Panc1 (cell line): ENCODE results near the gene CUX1.

Source experiments
- CTCF ChIP-seq: fragments of 450-650 bp; IDR thresholded peaks from 2 replicates; pipeline ENCODE4 v1.5.1; 2017; ENCODE audit warnings: mild to moderate bottlenecking
- POLR2AphosphoS5 ChIP-seq: IDR thresholded peaks from 2 replicates; pipeline ENCODE4 v1.6.1; 2012; ENCODE audit warnings: mild to moderate bottlenecking, low read depth, low read length, moderate library complexity
- SIN3A ChIP-seq: IDR thresholded peaks from 2 replicates; pipeline ENCODE4 v1.6.1; 2012; ENCODE audit warnings: low read depth, mild to moderate bottlenecking, low read length, moderate library complexity, borderline replicate concordance; ENCODE audit not compliant: insufficient read depth
- TF ChIP-seq, protein P1 (sequence below), 2 experiments: IDR thresholded peaks; 2 replicates each; pipeline ENCODE4 v1.6.1; 2011 to 2012; ENCODE audit warnings: low read depth in 2 of 2, control low read depth in 1 of 2, low read length in 1 of 2, mild to moderate bottlenecking in 1 of 2, moderate library complexity in 1 of 2; ENCODE audit not compliant: insufficient read depth in 1 of 2

DNA sequence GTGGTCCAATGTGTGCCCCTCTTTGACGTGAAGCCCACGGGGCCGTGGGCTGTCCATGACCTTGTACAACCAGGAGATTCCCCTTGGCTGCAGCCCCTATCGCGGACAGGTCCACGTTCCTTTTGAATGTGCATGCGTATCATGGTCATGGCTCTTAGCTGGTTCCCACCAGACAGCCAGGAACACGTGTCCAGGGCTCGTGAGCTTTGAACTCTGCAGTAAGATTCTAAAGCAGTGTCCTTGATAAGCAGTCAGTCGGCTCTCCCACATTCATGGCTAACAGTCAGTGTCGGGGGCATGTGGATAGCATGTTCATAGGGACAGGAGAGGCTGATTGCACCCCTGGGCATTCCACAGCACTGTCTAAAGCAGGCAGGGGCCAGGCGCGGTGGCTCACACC is 393.4 kb downstream of the CUX1 start:
- TF ChIP-seq CTCF = no peak
- TF ChIP-seq POLR2AphosphoS5 = no peak
- TF ChIP-seq SIN3A = no peak
- TF ChIP-seq, protein P1, sequence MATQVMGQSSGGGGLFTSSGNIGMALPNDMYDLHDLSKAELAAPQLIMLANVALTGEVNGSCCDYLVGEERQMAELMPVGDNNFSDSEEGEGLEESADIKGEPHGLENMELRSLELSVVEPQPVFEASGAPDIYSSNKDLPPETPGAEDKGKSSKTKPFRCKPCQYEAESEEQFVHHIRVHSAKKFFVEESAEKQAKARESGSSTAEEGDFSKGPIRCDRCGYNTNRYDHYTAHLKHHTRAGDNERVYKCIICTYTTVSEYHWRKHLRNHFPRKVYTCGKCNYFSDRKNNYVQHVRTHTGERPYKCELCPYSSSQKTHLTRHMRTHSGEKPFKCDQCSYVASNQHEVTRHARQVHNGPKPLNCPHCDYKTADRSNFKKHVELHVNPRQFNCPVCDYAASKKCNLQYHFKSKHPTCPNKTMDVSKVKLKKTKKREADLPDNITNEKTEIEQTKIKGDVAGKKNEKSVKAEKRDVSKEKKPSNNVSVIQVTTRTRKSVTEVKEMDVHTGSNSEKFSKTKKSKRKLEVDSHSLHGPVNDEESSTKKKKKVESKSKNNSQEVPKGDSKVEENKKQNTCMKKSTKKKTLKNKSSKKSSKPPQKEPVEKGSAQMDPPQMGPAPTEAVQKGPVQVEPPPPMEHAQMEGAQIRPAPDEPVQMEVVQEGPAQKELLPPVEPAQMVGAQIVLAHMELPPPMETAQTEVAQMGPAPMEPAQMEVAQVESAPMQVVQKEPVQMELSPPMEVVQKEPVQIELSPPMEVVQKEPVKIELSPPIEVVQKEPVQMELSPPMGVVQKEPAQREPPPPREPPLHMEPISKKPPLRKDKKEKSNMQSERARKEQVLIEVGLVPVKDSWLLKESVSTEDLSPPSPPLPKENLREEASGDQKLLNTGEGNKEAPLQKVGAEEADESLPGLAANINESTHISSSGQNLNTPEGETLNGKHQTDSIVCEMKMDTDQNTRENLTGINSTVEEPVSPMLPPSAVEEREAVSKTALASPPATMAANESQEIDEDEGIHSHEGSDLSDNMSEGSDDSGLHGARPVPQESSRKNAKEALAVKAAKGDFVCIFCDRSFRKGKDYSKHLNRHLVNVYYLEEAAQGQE (IDR thresholded peaks at IDR 0.05; ENCODE audit: insufficient read depth in 1 of 2, low read depth in 2 of 2, low read length in 1 of 2) = no peak
